K562 (cell line): ENCODE results near the gene IFT122. TPM values are rescaled to one million over a fixed set of nuclear protein-coding genes. Genes with fewer than 3 reads are reported as not detected.
A peak's percentile ranks its signal among the peaks of the same experiment; 100 is the strongest.

Source experiments
- ATAC-seq: fragments of 200-7000 bp; cut with Tn5 transposase; 3 replicates; pipeline ENCODE4 v1.9.1; 2020; ENCODE audit warnings: moderate library complexity
- BruUV-seq: library from RNA; stranded (reverse); fragments of 400-500 nt; replicated peaks from 2 replicates; lab custom pipeline; 2021; lab: Mats Ljungman, UMichigan
- CTCF ChIA-PET: fragments of 300-600 bp; formaldehyde crosslinking; extraction: SDS; loops from one replicate; lab custom pipeline; 2021; ENCODE audit warnings: low intra/inter-chr PET ratio; lab: Yijun Ruan, JAX
- POLR2A ChIA-PET: fragments of 300-600, 350-650 bp; sonication (Branson Sonifier 250); formaldehyde crosslinking; extraction: SDS; loops from one replicate; lab custom pipeline; 2021; ENCODE audit warnings: antibody characterized with exemption, inconsistent platforms; lab: Yijun Ruan, JAX
- DNase-seq, 4 experiments: peaks; one replicate each; pipeline versions ENCODE4 v3.0.0 to v3.0.0-alpha.2; 2011 to 2018; ENCODE audit warnings: low spot score in 3 of 4, mixed read lengths in 3 of 4; ENCODE audit errors: extremely low read depth in 1 of 4
- FAIRE-seq: peaks from 2 replicates; lab custom pipeline; 2011; peaks lifted over from hg19 to GRCh38; lab: Jason Lieb, UNC
- H2AFZ ChIP-seq: 2 replicates; pipeline ENCODE4 v1.6.0; 2011; ENCODE audit warnings: low read depth, low read length, control low read depth, inconsistent platforms
- H3K27ac ChIP-seq: fragments of 200-600 bp; 3 replicates; pipeline ENCODE4 v1.8.0; 2011; ENCODE audit warnings: low read depth, mild to moderate bottlenecking, control low read depth, inconsistent platforms, low read length, moderate library complexity, mixed read lengths; ENCODE audit errors: extremely low read depth
- H3K27me3 ChIP-seq, 2 experiments: fragments of 300-600 bp in 1 of 2; 2 replicates in 1 of 2; 3 replicates in 1 of 2; pipeline versions ENCODE4 v1.6.0 to v1.8.0; 2011; ENCODE audit warnings: inconsistent platforms in 2 of 2, low read length in 2 of 2, mild to moderate bottlenecking in 1 of 2, mixed read lengths in 1 of 2, moderate library complexity in 1 of 2; ENCODE audit not compliant: control insufficient read depth in 2 of 2, insufficient read depth in 2 of 2
- H3K36me3 ChIP-seq: fragments of 300-600 bp; 3 replicates; pipeline ENCODE4 v1.8.0; 2011; ENCODE audit warnings: mild to moderate bottlenecking, low read length, inconsistent platforms; ENCODE audit not compliant: control insufficient read depth, insufficient read depth
- H3K4me1 ChIP-seq, 2 experiments: fragments of 200-600 bp in 1 of 2; replicated peaks in 1 of 2; 2 replicates in 1 of 2; 3 replicates in 1 of 2; pipeline versions ENCODE4 v1.5.1 to v1.8.0; 2011; ENCODE audit warnings: inconsistent platforms in 2 of 2, low read length in 2 of 2, mild to moderate bottlenecking in 1 of 2, mixed read lengths in 1 of 2, moderate library complexity in 1 of 2; ENCODE audit not compliant: control insufficient read depth in 2 of 2, insufficient read depth in 2 of 2
- H3K4me2 ChIP-seq: 2 replicates; pipeline ENCODE4 v1.6.1; 2011; ENCODE audit warnings: low read length, control low read depth, inconsistent platforms, mixed read lengths; ENCODE audit not compliant: insufficient read depth
- H3K4me3 ChIP-seq: fragments of 200-600 bp; sonication (generic), shearing (Covaris generic); 2 replicates; pipeline ENCODE4 v1.5.1; 2016; ENCODE audit warnings: control low read depth, inconsistent platforms
- H3K79me2 ChIP-seq: fragments of 200-600 bp; 3 replicates; pipeline ENCODE4 v1.8.0; 2011; ENCODE audit warnings: low read length, inconsistent platforms; ENCODE audit not compliant: control insufficient read depth, insufficient read depth
- H3K9ac ChIP-seq, 2 experiments: 2 replicates each; pipeline versions ENCODE4 v1.6.0 to v1.6.1; 2011; ENCODE audit warnings: low read depth in 2 of 2, low read length in 2 of 2, control low read depth in 1 of 2, inconsistent platforms in 1 of 2, mild to moderate bottlenecking in 1 of 2, mixed read lengths in 1 of 2; ENCODE audit not compliant: insufficient read depth in 1 of 2
- H3K9me1 ChIP-seq: one replicate; pipeline ENCODE4 v1.6.0; 2011; ENCODE audit warnings: inconsistent platforms, mild to moderate bottlenecking, low read length, moderate library complexity; ENCODE audit not compliant: control insufficient read depth, insufficient read depth
- H3K9me3 ChIP-seq: replicated peaks from 2 replicates; pipeline ENCODE4 v1.5.1; 2011; ENCODE audit warnings: low read depth, low read length, inconsistent platforms; ENCODE audit not compliant: control insufficient read depth, insufficient read depth
- H4K20me1 ChIP-seq: replicated peaks from 2 replicates; pipeline ENCODE4 v1.6.1; 2011; ENCODE audit warnings: low read length, inconsistent platforms, mixed read lengths; ENCODE audit not compliant: control insufficient read depth, insufficient read depth
- DMBX1 ChIP-seq: fragments of 250-450 bp; sonication (Bioruptor Pico); IDR thresholded peaks from 2 replicates; pipeline ENCODE4 v1.8.0; 2022; ENCODE audit warnings: inconsistent platforms, mild to moderate bottlenecking, moderate library complexity, borderline replicate concordance
- HDAC1 ChIP-seq, 2 experiments: fragments of 450-650 bp; IDR thresholded peaks; 2 replicates each; pipeline ENCODE4 v1.6.1; 2016 to 2017; ENCODE audit warnings: inconsistent platforms in 1 of 2, mild to moderate bottlenecking in 1 of 2, moderate library complexity in 1 of 2
- MBD1 ChIP-seq: fragments of 250-450 bp; sonication (Bioruptor Pico); IDR thresholded peaks from 2 replicates; pipeline ENCODE4 v1.8.0; 2022; ENCODE audit warnings: inconsistent platforms
- PURB ChIP-seq: sonication (generic); formaldehyde crosslinking; IDR thresholded peaks from 2 replicates; pipeline ENCODE4 v1.9.0; 2021; ENCODE audit warnings: low read depth, mild to moderate bottlenecking, missing genetic modification reagents
- RAD51 ChIP-seq: fragments of 450-650 bp; IDR thresholded peaks from 2 replicates; pipeline ENCODE4 v1.7.1; 2016; ENCODE audit warnings: low read depth, mild to moderate bottlenecking, borderline replicate concordance
- SPI1 ChIP-seq: IDR thresholded peaks from 2 replicates; pipeline ENCODE4 v1.6.1; 2011; ENCODE audit warnings: low read depth, low read length, control low read depth, borderline replicate concordance
- ZBTB17 ChIP-seq: fragments of 450-650 bp; formaldehyde crosslinking; IDR thresholded peaks from 2 replicates; pipeline ENCODE4 v1.4.0; 2020; ENCODE audit warnings: mild to moderate bottlenecking
- ZBTB7A ChIP-seq: IDR thresholded peaks from 2 replicates; pipeline ENCODE4 v1.6.1; 2011; ENCODE audit warnings: low read depth, mild to moderate bottlenecking, low read length, moderate library complexity, borderline replicate concordance; ENCODE audit not compliant: control insufficient read depth
- ZNF316 ChIP-seq: fragments of 450-650 bp; IDR thresholded peaks from 2 replicates; pipeline ENCODE4 v1.6.1; 2016
- WGBS: fragments of 100-300 bp; shearing (Covaris generic); methylation state at CpG from one replicate; pipeline ENCODE4 v1.1.6; 2016; ENCODE audit warnings: low coverage, mixed read lengths; ENCODE audit not compliant: insufficient coverage; ENCODE audit errors: missing lambda C conversion rate; 5-methylcytosine and 5-hydroxymethylcytosine counted together
- in situ Hi-C: fragments of 300-500 bp; cut with MboI; formaldehyde crosslinking; loops from 4 replicates; pipeline ENCODE4 v1.15.0; 2018; ENCODE audit warnings: inconsistent platforms, mixed read lengths
- intact Hi-C: fragments of 100-400 bp; cut with micrococcal nuclease; formaldehyde crosslinking; loops from 2 replicates; pipeline ENCODE4 v1.14.2; 2022
- polyA plus RNA-seq, 8 experiments: library from polyadenylated mRNA; depleted of rRNA in 4 of 8; stranded (reverse) in 5 of 8; unstranded in 3 of 8; fragments of >200 nt; fragmentation: Nextera tagmentation in 2 of 8; fragmentation: Illumina TruSeq in 1 of 8; extraction: Ambion mirVana in 2 of 8; extraction: Trizol in 1 of 8; gene quantifications; 2 replicates each; pipeline versions ENCODE4 v1.2.1 to v1.2.3, GENCODE V29; 2011 to 2014; ENCODE audit warnings: inconsistent platforms in 1 of 8, missing spikeins in 1 of 8
- total RNA-seq, 7 experiments: library from RNA; depleted of rRNA in 6 of 7; stranded (reverse); fragments of >200 nt in 6 of 7; fragmentation: Illumina TruSeq in 2 of 7; extraction: Trizol in 2 of 7; gene quantifications; 2 replicates each; pipeline versions ENCODE4 v1.2.1 to v1.2.3, GENCODE V29; 2011 to 2021; ENCODE audit warnings: low replicate concordance in 1 of 7

IFT122 gene
- total and polyA plus RNA-seq, 9 of the 15 experiments (the other 6 are each of a cell fraction or from before 2014, with no cell fraction given): 2.4 to 11.5 (median 7.7) TPM

GRCh38 chr3:129549006-129549800 is 109.2 kb downstream of the IFT122 start:
- no peak overlapping the region for H3K4me2 ChIP-seq

DNA sequence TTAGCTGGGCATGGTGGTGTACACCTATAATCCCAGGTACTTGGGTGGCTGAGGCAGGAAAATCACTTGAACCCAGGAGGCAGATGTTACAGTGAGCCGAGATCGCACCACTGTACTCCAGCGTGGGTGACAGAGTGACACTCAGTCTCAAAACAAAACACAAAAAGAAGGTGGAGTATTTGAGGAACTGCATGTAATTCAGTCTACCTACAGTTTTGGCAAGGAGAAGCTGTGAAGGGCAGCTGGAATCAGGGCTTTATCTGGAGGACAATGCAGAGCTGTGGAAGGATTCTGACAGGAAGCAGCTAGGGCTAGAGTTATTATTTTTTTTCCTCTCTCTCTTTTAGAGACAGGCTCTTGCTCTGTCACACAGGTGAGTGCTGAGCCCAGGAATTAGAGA is 109.8 kb downstream of the IFT122 start:
- FAIRE-seq (no peak), DNase-seq (no peak), ATAC-seq (no peak)
- no peak overlapping the region for H3K27ac ChIP-seq
- no peak overlapping the region; a peak in 1 of 4 replicates for H3K9ac ChIP-seq
- H3K9me3 ChIP-seq: no peaks in the 10 kb centered on the region
- no peaks in the 10 kb centered on the region for H3K9me1 ChIP-seq
- H3K4me2 ChIP-seq: no peak overlapping the region
- ChIA-PET POLR2A (no interaction called here), CTCF (no interaction called here)
- in situ Hi-C loops (no loop called here), intact Hi-C loops (no loop called here)
- peaks cover 7 to 23% of the 10 kb centered on the region in 2 experiments; a peak in 4 of 5 replicates for H3K4me1 ChIP-seq
- H3K27me3 ChIP-seq: no peaks in the 10 kb centered on the region
- H3K36me3 ChIP-seq: no peaks in the 10 kb centered on the region
- H2AFZ ChIP-seq: 0 out of 2 replicates have a peak overlapping the region, but pooled peaks have one; percentile 14
- no peaks in the 10 kb centered on the region for H3K79me2 ChIP-seq
- H3K4me3 ChIP-seq: no peak overlapping the region
- no peak for TF ChIP-seq ZBTB17 (CRISPR knock-in tag)
- no peak for TF ChIP-seq MBD1 (CRISPR knock-in tag)
- no peak for TF ChIP-seq DMBX1 (CRISPR knock-in tag)
- no peak for TF ChIP-seq HDAC1 (IDR thresholded peaks at IDR 0.05)
- no peak for TF ChIP-seq PURB (CRISPR knock-in tag)
- TF ChIP-seq SPI1: 0 out of 2 replicates have a peak, but pooled peaks have one; percentile 25
- no peak for TF ChIP-seq RAD51
- no peaks in the 10 kb centered on the region for H4K20me1 ChIP-seq
- 35% methylated on average over 3 of the region's 3 CpGs for WGBS
- no TSS peak for BruUV-seq

More at GRCh38 chr3:129549006-129549800, 109.2 kb downstream of the IFT122 start:
- intact Hi-C loops: no loop called here
- peak; percentile 23 for FAIRE-seq
- CTCF ChIA-PET: no interaction called here
- Histone ChIP-seq H3K36me3 (no peaks in the 10 kb centered on the region), H3K27ac (no peak overlapping the region), H3K4me3 (no peak overlapping the region), H3K79me2 (no peaks in the 10 kb centered on the region), H3K9ac (peak overlapping the region in 1 of 2 experiments; percentile 35; a peak in 2 of 4 replicates), H3K27me3 (no peaks in the 10 kb centered on the region), H4K20me1 (no peaks in the 10 kb centered on the region), H3K4me1 (peaks cover 4 to 22% of the 10 kb centered on the region in 2 experiments; a peak in 4 of 5 replicates), H3K9me1 (no peaks in the 10 kb centered on the region), H3K9me3 (no peaks in the 10 kb centered on the region)
- ATAC-seq: peak; percentile 25; the same call in 1 of the 3 replicates
- DNase-seq: peak in 1 of 4 experiments; percentile 17
- no TSS peak for BruUV-seq
- POLR2A ChIA-PET: no interaction called here
- in situ Hi-C loops: no loop called here
- WGBS: 60% methylated on average over 2 of the region's 18 CpGs
- TF ChIP-seq ZBTB7A (peak; percentile 15; the same call in 1 of the 2 replicates), ZNF316 (no peak)
- TF ChIP-seq, all 486 proteins: peak for 1
- H2AFZ ChIP-seq: no peak overlapping the region
